IMR-90 (cell line): ENCODE measurements around the gene TMEM95. TPM values are rescaled to one million over a fixed set of nuclear protein-coding genes. Genes with fewer than 3 reads are reported as not detected.

Source experiments
- ATAC-seq: fragments of 200-7000 bp; cut with Tn5 transposase; 2 replicates; pipeline ENCODE4 v1.9.1; 2020; ENCODE audit warnings: low read depth, mild to moderate bottlenecking, moderate library complexity
- BruUV-seq: library from RNA; stranded (reverse); fragments of 400-500 nt; replicated peaks from 2 replicates; lab custom pipeline; 2021; lab: Mats Ljungman, UMichigan
- CTCF ChIA-PET: fragments of 300-600 bp; formaldehyde crosslinking; extraction: SDS; loops from one replicate; lab custom pipeline; 2021; ENCODE audit warnings: antibody characterized with exemption; lab: Yijun Ruan, JAX
- POLR2A ChIA-PET: fragments of 300-600 bp; sonication (Branson Sonifier 250); formaldehyde crosslinking; loops from one replicate; lab custom pipeline; 2022; ENCODE audit warnings: antibody characterized with exemption; ENCODE audit not compliant: unreplicated experiment; lab: Charles Lee
- DNase-seq: peaks from one replicate; pipeline ENCODE4 v3.0.0; 2013
- H2AFZ ChIP-seq: replicated peaks from 2 replicates; pipeline ENCODE3; 2013; ENCODE audit warnings: low read length, mild to moderate bottlenecking; ENCODE audit not compliant: poor library complexity
- H2AK5ac ChIP-seq: 2 replicates; pipeline ENCODE4 v1.6.1; 2013; ENCODE audit warnings: low read depth, low read length, inconsistent platforms
- H2AK9ac ChIP-seq: replicated peaks from 2 replicates; pipeline ENCODE3; 2013; ENCODE audit warnings: mild to moderate bottlenecking, low read depth, low read length, moderate library complexity; ENCODE audit not compliant: poor library complexity
- H2BK120ac ChIP-seq: 2 replicates; pipeline ENCODE4 v1.6.1; 2013; ENCODE audit warnings: low read depth, low read length, inconsistent platforms
- H2BK15ac ChIP-seq: 3 replicates; pipeline ENCODE4 v1.6.1; 2013; ENCODE audit warnings: low read depth, low read length, inconsistent platforms
- H2BK20ac ChIP-seq: 2 replicates; pipeline ENCODE4 v1.6.1; 2013; ENCODE audit warnings: low read depth, mild to moderate bottlenecking, inconsistent platforms, low read length, moderate library complexity
- H2BK5ac ChIP-seq: 2 replicates; pipeline ENCODE4 v1.6.1; 2013; ENCODE audit warnings: mild to moderate bottlenecking, low read depth, low read length, inconsistent platforms; ENCODE audit not compliant: poor library complexity, severe bottlenecking
- H3K14ac ChIP-seq: replicated peaks from 2 replicates; pipeline ENCODE4 v1.6.1; 2013; ENCODE audit warnings: low read depth, low read length, inconsistent platforms
- H3K18ac ChIP-seq: 2 replicates; pipeline ENCODE4 v1.6.1; 2013; ENCODE audit warnings: low read depth, low read length, control low read depth
- H3K23ac ChIP-seq: 2 replicates; pipeline ENCODE4 v1.6.1; 2013; ENCODE audit warnings: low read depth, low read length, inconsistent platforms
- H3K27ac ChIP-seq: 2 replicates; pipeline ENCODE4 v1.5.1; 2013; ENCODE audit warnings: mild to moderate bottlenecking, control low read depth, low read length; ENCODE audit not compliant: insufficient read depth
- H3K27me3 ChIP-seq: 2 replicates; pipeline ENCODE4 v1.6.1; 2013; ENCODE audit warnings: low read length; ENCODE audit not compliant: control insufficient read depth, insufficient read depth
- H3K36me3 ChIP-seq: 2 replicates; pipeline ENCODE4 v1.6.1; 2013; ENCODE audit warnings: low read length, mixed read lengths; ENCODE audit not compliant: control insufficient read depth, insufficient read depth
- H3K4ac ChIP-seq: 2 replicates; pipeline ENCODE4 v1.6.1; 2013; ENCODE audit warnings: low read depth, low read length, inconsistent platforms
- H3K4me1 ChIP-seq: 2 replicates; pipeline ENCODE4 v1.6.1; 2013; ENCODE audit warnings: low read length, mixed read lengths; ENCODE audit not compliant: control insufficient read depth, insufficient read depth
- H3K4me2 ChIP-seq: 2 replicates; pipeline ENCODE4 v1.6.1; 2013; ENCODE audit warnings: low read depth, mild to moderate bottlenecking, control low read depth, low read length, moderate library complexity
- H3K4me3 ChIP-seq: 2 replicates; pipeline ENCODE4 v1.5.1; 2013; ENCODE audit warnings: low read depth, mild to moderate bottlenecking, control low read depth, low read length, moderate library complexity; ENCODE audit not compliant: insufficient read depth
- H3K56ac ChIP-seq: 2 replicates; pipeline ENCODE4 v1.6.1; 2013; ENCODE audit warnings: low read length, inconsistent platforms; ENCODE audit not compliant: insufficient read depth; ENCODE audit errors: extremely low read depth
- H3K79me1 ChIP-seq, 2 experiments: 2 replicates each; pipeline ENCODE4 v1.6.1; 2013; ENCODE audit warnings: low read length in 2 of 2, inconsistent platforms in 1 of 2, low read depth in 1 of 2
- H3K9ac ChIP-seq: 2 replicates; pipeline ENCODE4 v1.6.1; 2013; ENCODE audit warnings: low read depth, low read length, control low read depth
- H3K9me1 ChIP-seq: 2 replicates; pipeline ENCODE4 v1.6.1; 2013; ENCODE audit warnings: low read length, inconsistent platforms; ENCODE audit not compliant: insufficient read depth
- H3K9me3 ChIP-seq: 2 replicates; pipeline ENCODE4 v1.6.1; 2013; ENCODE audit warnings: low read length; ENCODE audit not compliant: control insufficient read depth, insufficient read depth
- H4K20me1 ChIP-seq: 2 replicates; pipeline ENCODE4 v1.6.1; 2013; ENCODE audit warnings: low read length, inconsistent platforms; ENCODE audit not compliant: insufficient read depth
- H4K5ac ChIP-seq: 2 replicates; pipeline ENCODE4 v1.6.1; 2013; ENCODE audit warnings: mild to moderate bottlenecking, low read depth, low read length, control low read depth
- H4K8ac ChIP-seq, 2 experiments: 2 replicates each; pipeline ENCODE4 v1.6.1; 2013; ENCODE audit warnings: low read depth in 2 of 2, low read length in 2 of 2, control low read depth in 1 of 2, inconsistent platforms in 1 of 2
- H4K91ac ChIP-seq: 2 replicates; pipeline ENCODE4 v1.6.1; 2013; ENCODE audit warnings: low read depth, low read length, inconsistent platforms; ENCODE audit not compliant: insufficient read depth
- BHLHE40 ChIP-seq: fragments of 150-350 bp; IDR thresholded peaks from 2 replicates; pipeline ENCODE4 v1.6.1; 2016; ENCODE audit warnings: mild to moderate bottlenecking, low read depth, low read length
- CEBPB ChIP-seq: IDR thresholded peaks from 2 replicates; pipeline ENCODE4 v1.6.1; 2012; ENCODE audit warnings: low read depth, low read length, improper control_type of control experiment
- CHD1 ChIP-seq: IDR thresholded peaks from 2 replicates; pipeline ENCODE4 v1.6.1; 2012; ENCODE audit warnings: low read depth, low read length, improper control_type of control experiment
- CTCF ChIP-seq: conservative IDR thresholded peaks from 2 replicates; pipeline ENCODE4 v1.5.1; 2012; ENCODE audit warnings: mild to moderate bottlenecking, low read depth, low read length, improper control_type of control experiment
- FOS ChIP-seq: fragments of 150-350 bp; IDR thresholded peaks from 2 replicates; pipeline ENCODE4 v1.6.1; 2016; ENCODE audit warnings: low read depth, low read length
- MAFK ChIP-seq: IDR thresholded peaks from 2 replicates; pipeline ENCODE4 v1.6.1; 2012; ENCODE audit warnings: low read depth, low read length, improper control_type of control experiment
- MXI1 ChIP-seq: IDR thresholded peaks from 2 replicates; pipeline ENCODE4 v1.6.1; 2012; ENCODE audit warnings: low read depth, mild to moderate bottlenecking, low read length, moderate library complexity, borderline replicate concordance
- NFE2L2 ChIP-seq: fragments of 150-350 bp; IDR thresholded peaks from 2 replicates; pipeline ENCODE4 v1.6.1; 2016; ENCODE audit warnings: low read depth, mild to moderate bottlenecking, low read length
- POLR2A ChIP-seq: IDR thresholded peaks from 2 replicates; pipeline ENCODE4 v1.6.1; 2012; ENCODE audit warnings: mild to moderate bottlenecking, low read depth, low read length
- RAD21 ChIP-seq: IDR thresholded peaks from 2 replicates; pipeline ENCODE4 v1.6.1; 2012; ENCODE audit warnings: low read length, improper control_type of control experiment
- RCOR1 ChIP-seq: IDR thresholded peaks from 2 replicates; pipeline ENCODE4 v1.6.1; 2012; ENCODE audit warnings: mild to moderate bottlenecking, low read length, improper control_type of control experiment; ENCODE audit not compliant: insufficient replicate concordance
- RFX5 ChIP-seq: IDR thresholded peaks from 2 replicates; pipeline ENCODE4 v1.8.0; 2012; ENCODE audit warnings: low read depth, mild to moderate bottlenecking, low read length, moderate library complexity
- SMC3 ChIP-seq: fragments of 150-350 bp; IDR thresholded peaks from 2 replicates; pipeline ENCODE4 v1.6.1; 2016; ENCODE audit warnings: low read depth, mild to moderate bottlenecking, antibody characterized with exemption, low read length, moderate library complexity
- USF2 ChIP-seq: fragments of 150-350 bp; IDR thresholded peaks from 2 replicates; pipeline ENCODE4 v1.6.1; 2017; ENCODE audit warnings: mild to moderate bottlenecking, antibody characterized with exemption, low read length, low read depth
- WGBS, 2 experiments: methylation state at CpG; one replicate each; pipeline versions ENCODE4 v1.1.5 to v1.1.7; 2013; ENCODE audit warnings: missing lambda C conversion rate in 2 of 2; ENCODE audit not compliant: insufficient read length in 1 of 2; ENCODE audit errors: extremely low coverage in 2 of 2; 5-methylcytosine and 5-hydroxymethylcytosine counted together
- dilution Hi-C: fragments of 300-500 bp; cut with HindIII; formaldehyde crosslinking; loops from one replicate; pipeline ENCODE4 v1.14.3; 2018; ENCODE audit warnings: low sequenced_read_pairs; ENCODE audit not compliant: unreplicated experiment
- in situ Hi-C: fragments of 300-500 bp; cut with MboI; formaldehyde crosslinking; loops from 3 replicates; pipeline ENCODE4 v1.14.3; 2019; ENCODE audit warnings: low sequenced_read_pairs, inconsistent platforms, mixed read lengths
- intact Hi-C: fragments of 100-400 bp; cut with micrococcal nuclease; formaldehyde crosslinking; loops from 2 replicates; pipeline ENCODE4 v1.10.0; 2022
- polyA plus RNA-seq, 3 experiments: library from polyadenylated mRNA; depleted of rRNA; stranded (reverse); fragments of >200 nt; gene quantifications; 2 replicates each; pipeline ENCODE4 v1.2.3, GENCODE V29; 2012; ENCODE audit warnings: low replicate concordance in 1 of 3
- total RNA-seq: library from RNA; depleted of rRNA; stranded (reverse); fragments of >200 nt; gene quantifications from 2 replicates; pipeline ENCODE4 v1.2.3, GENCODE V29; 2012
- TF ChIP-seq, protein P1 (sequence below): fragments of 150-350 bp; IDR thresholded peaks from 2 replicates; pipeline ENCODE4 v1.6.1; 2016; ENCODE audit warnings: low read depth, mild to moderate bottlenecking, low read length, moderate library complexity, borderline replicate concordance

The TMEM95 gene
- total and polyA plus RNA-seq, 2 of the 4 experiments (the other 2 are of a cell fraction), result not detected

- TF ChIP-seq RFX5, result no peak
- TF ChIP-seq CHD1, result no peak
- TF ChIP-seq BHLHE40, result no peak
- TF ChIP-seq MAFK, result no peak
Measured at GRCh38 chr17:7382901-7383300, 27.9 kb downstream of the TMEM95 start (continued).

DNA sequence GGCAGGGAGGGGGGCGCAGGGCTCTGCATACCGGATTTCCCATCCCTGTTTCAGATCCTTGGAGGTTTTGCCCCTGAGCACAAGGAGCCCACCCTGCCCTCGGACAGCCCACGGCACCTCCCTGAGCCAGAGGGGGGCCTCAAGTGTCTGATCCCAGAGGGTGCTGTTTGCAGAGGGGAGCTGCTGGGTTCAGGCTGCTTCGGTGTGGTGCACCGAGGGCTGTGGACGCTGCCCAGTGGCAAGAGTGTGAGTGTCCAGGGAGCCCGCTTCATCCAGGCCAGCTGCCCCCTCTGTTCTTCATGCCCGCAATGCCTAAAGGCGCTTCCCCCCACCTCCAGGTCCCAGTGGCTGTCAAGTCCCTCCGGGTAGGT, 28.4 kb downstream of the TMEM95 start:
- peaks cover 26% of the 10 kb centered on the region for H3K27me3 ChIP-seq
- H2BK5ac ChIP-seq, result no peak overlapping the region
- in situ Hi-C loops (no loop called here), dilution Hi-C loops (no loop called here), intact Hi-C loops (no loop called here)
- H2BK120ac ChIP-seq, result no peak overlapping the region
- H3K79me1 ChIP-seq, result no peaks in the 10 kb centered on the region
- no peak overlapping the region for H2BK15ac ChIP-seq
- POLR2A ChIA-PET, result no interaction called here
- peaks cover 7% of the 10 kb centered on the region; the same call in 1 of the 2 replicates for H3K4me1 ChIP-seq
- no peak overlapping the region for H4K5ac ChIP-seq
- H3K9me3 ChIP-seq, result peaks cover 8% of the 10 kb centered on the region; the same call in 1 of the 2 replicates
- no peak overlapping the region for H3K18ac ChIP-seq
- no peak overlapping the region for H2AK9ac ChIP-seq
- H2AFZ ChIP-seq, result peak overlapping the region; percentile 89
- no peak for DNase-seq
- peaks cover 6% of the 10 kb centered on the region; the same call in 1 of the 2 replicates for H3K36me3 ChIP-seq
- no TSS peak for BruUV-seq
- H3K27ac ChIP-seq, result no peak overlapping the region
- ATAC-seq, result no peak
- H3K9me1 ChIP-seq, result peaks cover 2% of the 10 kb centered on the region; the same call in 1 of the 2 replicates
- no peak overlapping the region for H3K4me3 ChIP-seq
- CTCF ChIA-PET, result no interaction called here
- H3K56ac ChIP-seq, result no peak overlapping the region
- H3K23ac ChIP-seq, result no peak overlapping the region; the same call in 1 of the 2 replicates
- WGBS, 2 experiments, result 72% methylated on average over 7 of the region's 11 CpGs; no CpG with 5 or more reads in 1 of the 2 experiments
- no peak overlapping the region for H3K4ac ChIP-seq
- H3K9ac ChIP-seq, result no peak overlapping the region
- no peak overlapping the region for H2AK5ac ChIP-seq
- no peak overlapping the region for H3K14ac ChIP-seq
- no peak overlapping the region for H3K4me2 ChIP-seq
- no peak overlapping the region for H4K91ac ChIP-seq
- no peaks in the 10 kb centered on the region for H4K20me1 ChIP-seq
- no peak overlapping the region for H2BK20ac ChIP-seq
- H4K8ac ChIP-seq, result no peak overlapping the region
- TF ChIP-seq USF2 (no peak), RFX5 (no peak), RAD21 (no peak), CEBPB (no peak), FOS (no peak), MAFK (no peak), CTCF (no peak), MXI1 (no peak), RCOR1 (no peak), NFE2L2 (no peak), POLR2A (no peak), SMC3 (no peak)
- TF ChIP-seq, protein P1, sequence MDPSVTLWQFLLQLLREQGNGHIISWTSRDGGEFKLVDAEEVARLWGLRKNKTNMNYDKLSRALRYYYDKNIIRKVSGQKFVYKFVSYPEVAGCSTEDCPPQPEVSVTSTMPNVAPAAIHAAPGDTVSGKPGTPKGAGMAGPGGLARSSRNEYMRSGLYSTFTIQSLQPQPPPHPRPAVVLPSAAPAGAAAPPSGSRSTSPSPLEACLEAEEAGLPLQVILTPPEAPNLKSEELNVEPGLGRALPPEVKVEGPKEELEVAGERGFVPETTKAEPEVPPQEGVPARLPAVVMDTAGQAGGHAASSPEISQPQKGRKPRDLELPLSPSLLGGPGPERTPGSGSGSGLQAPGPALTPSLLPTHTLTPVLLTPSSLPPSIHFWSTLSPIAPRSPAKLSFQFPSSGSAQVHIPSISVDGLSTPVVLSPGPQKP, result no peak
